SJSA1 (cell line): Measurements from ENCODE around the gene ITGB1BP1. TPM values are rescaled to one million over a fixed set of nuclear protein-coding genes. Genes with fewer than 3 reads are reported as not detected.

Experiments
- DNase-seq, 2 experiments: peaks; one replicate each; pipeline ENCODE4 v3.0.0-alpha.2; 2015 to 2020; ENCODE audit warnings: low spot score in 2 of 2, low read depth in 1 of 2
- H3K27ac ChIP-seq: fragments of 250-450 bp; sonication (Bioruptor Pico); 2 replicates; pipeline ENCODE4 v1.5.1; 2020; ENCODE audit warnings: mild to moderate bottlenecking, moderate library complexity
- H3K27me3 ChIP-seq: fragments of 250-450 bp; sonication (Bioruptor Pico); replicated peaks from 2 replicates; pipeline ENCODE4 v1.5.1; 2020; ENCODE audit warnings: mild to moderate bottlenecking, moderate library complexity
- H3K36me3 ChIP-seq: fragments of 250-450 bp; sonication (Bioruptor Pico); 2 replicates; pipeline ENCODE4 v1.5.1; 2020; ENCODE audit warnings: mild to moderate bottlenecking
- H3K4me1 ChIP-seq: fragments of 250-450 bp; sonication (Bioruptor Pico); replicated peaks from 2 replicates; pipeline ENCODE4 v1.6.1; 2021; ENCODE audit warnings: mild to moderate bottlenecking
- H3K4me3 ChIP-seq: fragments of 250-450 bp; sonication (Bioruptor Pico); 2 replicates; pipeline ENCODE4 v1.5.1; 2020; ENCODE audit warnings: mild to moderate bottlenecking
- H3K9me3 ChIP-seq: fragments of 250-450 bp; sonication (Bioruptor Pico); replicated peaks from 2 replicates; pipeline ENCODE4 v1.5.1; 2020; ENCODE audit warnings: mild to moderate bottlenecking
- total RNA-seq: library from RNA; depleted of rRNA; stranded (reverse); fragments of >200 nt; shearing (Covaris generic); gene quantifications from 2 replicates; pipeline ENCODE4 v1.2.3, GENCODE V29; 2014

ITGB1BP1 gene
- total RNA-seq, 1 experiment from 2014 or later = 64.4 TPM

DNA sequence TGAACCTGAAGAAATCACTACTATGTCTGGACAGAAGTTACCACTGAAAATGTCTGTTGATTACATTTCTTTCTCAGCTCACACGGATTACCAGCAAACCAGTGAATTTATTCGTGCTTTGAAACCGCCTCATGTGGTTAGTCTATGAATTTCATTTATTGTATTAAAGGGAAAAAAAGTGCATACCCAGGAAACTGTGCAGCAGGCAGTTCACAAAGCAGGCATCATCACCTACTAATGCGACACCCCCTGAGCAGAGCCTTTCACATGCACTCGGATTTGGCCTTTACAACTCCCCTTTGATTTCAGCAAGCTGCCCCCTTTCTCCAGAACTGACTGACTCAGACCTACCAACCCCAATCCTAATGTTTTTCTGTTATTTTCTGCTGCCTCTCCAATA, 20.2 kb upstream of the ITGB1BP1 start:
- no peak for DNase-seq
- Histone ChIP-seq H3K4me1 (peaks cover 25% of the 10 kb centered on the region), H3K36me3 (peaks cover 71% of the 10 kb centered on the region), H3K27me3 (no peaks in the 10 kb centered on the region), H3K27ac (no peak overlapping the region), H3K4me3 (no peak overlapping the region), H3K9me3 (no peaks in the 10 kb centered on the region)

DNA sequence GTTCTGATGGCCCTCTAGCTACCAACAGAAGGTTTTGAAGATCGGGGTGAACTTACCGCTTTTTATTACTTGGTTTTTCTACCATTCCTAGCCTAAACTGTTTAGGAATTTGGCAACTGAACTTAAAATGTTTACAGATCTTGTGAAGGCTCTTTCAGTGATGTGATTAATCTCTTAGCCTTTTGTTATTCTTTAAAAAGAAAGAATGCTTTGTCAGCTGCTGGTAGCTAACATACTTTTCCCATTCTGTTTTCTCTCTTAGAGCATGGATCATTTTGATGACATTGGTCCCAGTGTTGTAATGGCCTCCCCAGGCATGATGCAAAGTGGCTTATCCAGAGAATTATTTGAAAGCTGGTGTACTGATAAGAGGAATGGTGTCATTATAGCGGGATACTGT, 18.2 kb upstream of the ITGB1BP1 start:
- Histone ChIP-seq H3K9me3 (no peaks in the 10 kb centered on the region), H3K4me3 (no peak overlapping the region), H3K27ac (no peak overlapping the region), H3K4me1 (peaks cover 25% of the 10 kb centered on the region), H3K36me3 (peaks cover 67% of the 10 kb centered on the region), H3K27me3 (no peaks in the 10 kb centered on the region)
- peak in 1 of 2 experiments; percentile 40 for DNase-seq

DNA sequence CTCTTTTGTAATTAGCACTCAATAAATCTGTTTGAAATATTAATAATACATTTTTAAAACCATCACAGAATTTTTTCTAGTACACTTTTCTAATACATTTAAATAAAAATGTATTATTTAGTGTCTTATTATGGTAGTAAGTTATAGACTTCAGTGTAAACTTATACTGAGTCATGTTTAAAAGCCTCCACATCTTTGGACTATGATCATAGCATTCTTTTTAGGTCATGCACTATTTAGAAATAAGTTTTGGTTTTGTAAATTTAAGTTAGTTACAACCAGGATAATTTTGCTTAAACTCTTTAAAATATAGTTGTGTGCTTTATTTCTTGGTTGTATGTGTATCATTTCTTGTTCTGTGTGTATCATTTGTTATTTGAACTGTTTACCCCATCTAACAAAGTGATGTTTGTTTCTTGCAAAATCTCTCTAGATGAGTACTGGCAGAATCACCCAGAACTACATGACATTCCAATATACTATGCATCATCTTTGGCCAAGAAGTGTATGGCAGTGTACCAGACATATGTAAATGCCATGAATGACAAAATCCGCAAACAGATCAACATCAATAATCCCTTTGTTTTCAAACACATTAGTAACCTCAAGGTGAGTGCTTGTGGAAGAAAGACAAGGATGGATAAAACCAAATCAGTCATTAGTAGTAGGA, 16.9 kb upstream of the ITGB1BP1 start:
- no peak overlapping the region for H3K4me3 ChIP-seq
- no peaks in the 10 kb centered on the region for H3K9me3 ChIP-seq
- H3K36me3 ChIP-seq = peaks cover 64% of the 10 kb centered on the region
- peak in 1 of 2 experiments; percentile 9 for DNase-seq
- H3K27me3 ChIP-seq = no peaks in the 10 kb centered on the region
- no peak overlapping the region; the same call in 1 of the 2 replicates for H3K27ac ChIP-seq
- H3K4me1 ChIP-seq = peaks cover 25% of the 10 kb centered on the region

DNA sequence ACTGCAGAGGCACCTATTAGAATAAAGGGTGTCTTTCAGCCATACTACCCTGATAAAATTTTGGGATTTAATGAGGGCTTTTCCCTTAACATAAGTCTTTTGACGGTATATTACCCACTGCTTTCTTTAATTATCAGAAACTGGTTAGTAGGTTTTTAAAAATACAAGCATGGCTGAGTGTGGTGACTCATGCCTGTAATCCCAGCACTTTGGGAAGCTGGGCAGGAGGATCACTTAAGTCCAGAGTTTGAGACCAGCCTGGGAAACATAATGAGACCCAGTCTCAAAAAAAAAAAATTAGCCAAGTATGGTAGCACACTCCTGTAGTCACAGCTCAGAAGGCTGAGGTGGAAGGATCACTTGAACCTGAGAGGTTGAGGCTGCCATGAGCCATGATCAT, 16.2 kb upstream of the ITGB1BP1 start:
- Histone ChIP-seq H3K36me3 (peaks cover 62% of the 10 kb centered on the region), H3K27me3 (no peaks in the 10 kb centered on the region), H3K4me1 (peaks cover 25% of the 10 kb centered on the region), H3K4me3 (no peak overlapping the region), H3K27ac (no peak overlapping the region), H3K9me3 (no peaks in the 10 kb centered on the region)
- DNase-seq = peak in 1 of 2 experiments; percentile 18

DNA sequence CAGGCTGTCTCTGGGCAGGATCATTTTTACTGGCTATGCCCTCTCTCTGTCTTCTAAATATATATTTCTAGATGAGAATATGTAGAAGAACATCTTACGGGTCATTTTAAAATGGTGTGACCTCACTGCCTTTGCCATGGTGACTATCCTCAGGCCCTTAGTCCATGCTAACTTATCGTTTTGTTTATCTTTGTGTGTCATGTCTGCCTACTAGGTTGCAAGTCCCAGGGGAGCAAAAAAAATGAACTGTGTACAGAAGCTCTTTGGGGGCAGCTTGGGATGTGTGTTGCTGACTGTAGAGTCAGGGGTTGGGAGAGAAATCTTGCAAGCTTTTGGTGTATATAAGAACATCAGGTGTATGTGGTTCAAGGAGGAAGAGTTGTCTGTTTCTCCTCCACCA, 11.2 kb upstream of the ITGB1BP1 start:
- Histone ChIP-seq H3K4me1 (peaks cover 23% of the 10 kb centered on the region), H3K27me3 (no peaks in the 10 kb centered on the region), H3K36me3 (peaks cover 67% of the 10 kb centered on the region), H3K9me3 (no peaks in the 10 kb centered on the region), H3K4me3 (no peak overlapping the region), H3K27ac (no peak overlapping the region)
- DNase-seq = peak in 1 of 2 experiments; percentile 7

DNA sequence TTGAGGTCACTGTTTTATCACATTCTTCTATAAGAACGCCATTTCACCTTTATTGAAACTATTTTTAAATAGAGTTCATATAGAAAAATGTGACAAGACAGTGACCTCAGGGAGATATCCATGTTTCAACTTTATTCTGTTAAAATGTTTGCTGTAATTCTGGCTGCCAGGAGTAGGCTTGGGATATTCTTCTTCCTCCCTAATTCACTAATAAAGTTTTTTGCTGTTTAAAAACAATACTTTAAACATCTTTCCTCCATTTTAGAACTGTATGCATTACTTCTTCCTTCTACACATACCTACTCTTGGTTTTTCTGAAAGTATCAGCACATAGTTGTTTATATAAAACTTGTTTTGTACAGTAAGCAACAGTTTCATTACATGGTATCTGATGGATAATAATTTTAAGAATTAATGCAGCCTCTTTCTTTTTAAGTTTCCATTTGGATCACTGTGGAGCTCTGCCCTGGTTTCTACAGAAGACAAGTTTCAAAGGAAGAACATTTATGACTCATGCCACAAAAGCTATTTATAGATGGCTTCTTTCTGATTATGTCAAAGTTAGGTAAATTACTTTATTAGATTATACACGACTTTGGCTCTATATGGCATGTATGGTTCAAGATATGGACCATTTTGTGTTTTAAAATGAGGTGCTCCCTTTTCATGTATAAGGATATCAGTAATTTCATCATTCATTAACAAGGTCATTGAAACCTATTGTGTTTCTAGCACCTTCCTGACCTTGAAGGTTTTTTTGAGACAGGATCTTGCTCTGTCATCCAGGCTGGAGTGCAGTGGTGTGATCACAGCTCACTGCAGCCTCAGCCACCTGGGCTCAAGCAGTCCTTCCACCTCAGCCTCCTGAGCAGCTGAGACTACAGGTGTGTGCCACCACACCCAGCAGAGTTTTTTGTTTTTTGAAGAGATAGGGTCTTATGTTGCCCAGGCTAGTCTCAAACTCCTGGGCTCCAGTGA, 7.3 kb upstream of the ITGB1BP1 start:
- Histone ChIP-seq H3K9me3 (no peaks in the 10 kb centered on the region), H3K4me3 (no peak overlapping the region), H3K27me3 (no peaks in the 10 kb centered on the region), H3K27ac (no peak overlapping the region), H3K4me1 (peaks cover 23% of the 10 kb centered on the region), H3K36me3 (peaks cover 50% of the 10 kb centered on the region)
- DNase-seq = peak in 1 of 2 experiments; percentile 20

DNA sequence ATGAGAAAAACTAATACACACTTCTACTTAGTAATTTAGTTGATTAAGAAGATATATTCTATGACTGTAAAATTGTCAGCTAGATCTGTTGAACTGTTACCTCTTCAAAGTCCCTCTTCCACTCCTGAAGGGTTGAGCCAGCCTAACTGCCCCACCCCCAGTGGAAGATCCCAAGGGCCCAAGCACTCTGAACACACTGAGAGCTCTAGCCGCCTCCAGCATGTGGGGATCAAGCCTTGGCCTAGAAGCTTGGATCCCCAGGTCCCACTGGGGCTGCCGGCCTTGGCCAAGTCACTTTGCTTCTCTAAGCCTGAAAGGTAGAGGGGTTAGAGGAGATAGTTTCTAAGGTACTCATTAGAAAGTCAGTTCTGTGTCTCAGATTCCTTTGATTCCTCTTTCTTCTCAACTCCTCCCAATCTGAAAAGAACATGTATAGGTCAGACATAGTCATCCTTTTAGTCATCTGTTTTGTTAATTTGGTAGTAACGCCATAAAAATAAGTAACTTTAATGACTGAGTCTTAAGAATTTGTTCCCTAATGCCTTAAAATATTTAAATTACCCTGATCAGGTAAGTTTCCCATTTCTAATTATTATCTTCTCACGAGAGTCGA, 5.7 kb upstream of the ITGB1BP1 start:
- Histone ChIP-seq H3K27ac (no peak overlapping the region), H3K4me1 (peaks cover 31% of the 10 kb centered on the region), H3K9me3 (no peaks in the 10 kb centered on the region), H3K36me3 (peaks cover 45% of the 10 kb centered on the region), H3K27me3 (no peaks in the 10 kb centered on the region), H3K4me3 (no peak overlapping the region)
- no peak for DNase-seq

DNA sequence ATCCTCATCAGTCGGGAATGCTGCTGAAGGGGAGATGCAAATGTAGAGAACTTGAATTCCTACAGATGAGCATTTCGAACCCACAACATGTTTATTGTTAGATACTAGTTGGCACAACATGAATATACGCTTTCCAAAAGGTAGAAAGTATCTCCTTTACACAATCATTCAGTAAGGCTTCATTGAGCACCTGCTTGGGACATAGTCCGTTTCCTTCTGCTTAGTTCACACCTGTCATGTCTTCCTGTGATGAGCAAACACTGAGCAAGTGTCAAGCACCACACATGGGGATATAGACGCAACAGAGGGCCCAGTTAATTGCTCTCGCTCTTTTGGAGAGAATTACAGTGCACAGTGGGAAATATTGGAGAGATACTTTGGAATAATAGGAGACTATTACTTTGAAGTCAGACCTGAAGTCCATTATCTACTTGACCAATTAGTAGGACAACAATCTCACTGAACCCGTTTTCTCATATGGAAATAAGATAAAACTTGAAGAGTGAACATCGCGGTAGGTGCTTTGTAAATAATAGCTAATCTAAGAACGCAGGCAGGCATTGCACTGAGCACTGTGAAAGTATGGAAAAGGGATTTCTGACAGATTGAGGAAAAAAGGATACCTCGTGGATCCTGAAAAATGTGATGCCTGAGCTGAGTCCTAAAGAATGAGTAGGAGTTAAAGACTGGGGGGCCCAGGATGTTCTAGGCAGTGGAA, 1.3 kb upstream of the ITGB1BP1 start:
- no peak for DNase-seq
- no peaks in the 10 kb centered on the region for H3K27me3 ChIP-seq
- H3K9me3 ChIP-seq = no peaks in the 10 kb centered on the region
- no peak overlapping the region for H3K27ac ChIP-seq
- peaks cover 20% of the 10 kb centered on the region for H3K36me3 ChIP-seq
- peak overlapping the region; percentile 83 for H3K4me3 ChIP-seq
- H3K4me1 ChIP-seq = peaks cover 15% of the 10 kb centered on the region

DNA sequence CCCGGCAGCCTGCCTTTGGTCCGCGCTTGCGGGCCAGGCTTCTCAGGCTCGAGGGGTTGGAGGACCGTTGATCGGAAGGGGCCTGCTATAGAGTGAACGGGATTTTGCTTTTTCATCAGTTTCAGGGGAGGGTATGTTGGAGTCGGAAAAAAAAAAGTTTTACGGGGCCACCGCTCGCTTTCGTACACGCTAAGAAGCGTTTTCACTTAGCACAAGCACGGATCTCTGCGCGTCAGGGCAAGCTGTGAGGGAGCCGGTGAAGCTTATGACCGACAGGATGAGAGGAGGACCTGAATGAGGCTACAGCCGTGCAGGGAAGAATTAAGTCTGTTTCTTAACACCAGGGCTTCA, 569 bp upstream of the ITGB1BP1 start:
- DNase-seq = no peak
- peaks cover 14% of the 10 kb centered on the region for H3K36me3 ChIP-seq
- no peaks in the 10 kb centered on the region for H3K9me3 ChIP-seq
- H3K4me3 ChIP-seq = peak overlapping the region; percentile 83
- H3K27me3 ChIP-seq = no peaks in the 10 kb centered on the region
- H3K27ac ChIP-seq = peak overlapping the region; percentile 64
- H3K4me1 ChIP-seq = peaks cover 15% of the 10 kb centered on the region

DNA sequence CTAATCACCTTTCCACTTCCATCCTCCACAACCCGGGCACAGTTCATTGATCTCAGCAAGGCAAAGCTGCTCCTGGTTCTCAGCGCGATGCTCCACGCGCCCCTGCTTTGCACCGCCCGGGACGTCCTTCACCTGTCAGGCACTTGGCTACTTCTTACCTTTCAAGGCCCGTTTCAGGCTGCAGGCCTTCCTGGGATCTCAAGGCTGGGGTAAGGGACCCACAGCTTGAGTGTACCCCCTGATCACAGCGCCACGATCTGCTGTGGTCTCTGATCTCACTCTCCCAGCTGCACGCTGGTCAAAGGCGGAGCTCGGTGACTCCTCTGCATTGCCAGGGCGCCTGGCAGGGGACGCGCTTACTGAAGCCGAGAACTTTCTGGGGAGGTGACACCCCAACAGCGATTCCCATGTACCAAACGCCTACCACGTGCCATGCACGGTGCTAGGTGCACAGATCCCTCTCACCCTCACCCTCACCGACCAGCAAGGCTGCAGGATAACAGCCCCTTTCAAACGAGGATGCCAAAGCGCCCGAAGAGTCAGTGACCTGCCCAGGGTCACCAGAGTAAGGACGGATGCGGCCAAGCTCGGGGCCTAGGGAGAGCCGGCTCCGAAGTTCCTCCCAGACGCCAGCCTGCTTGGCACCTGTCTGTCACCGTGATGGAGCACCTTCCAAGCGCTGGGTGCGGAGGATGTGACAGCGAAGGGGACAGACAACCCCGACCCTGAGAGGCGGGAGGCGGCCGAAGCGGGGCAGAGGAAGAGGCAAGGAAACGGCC, 818 bp downstream of the ITGB1BP1 start:
- peaks cover 23% of the 10 kb centered on the region for H3K36me3 ChIP-seq
- H3K27me3 ChIP-seq = no peaks in the 10 kb centered on the region
- H3K4me3 ChIP-seq = peak overlapping the region; percentile 83
- peak overlapping the region; percentile 64 for H3K27ac ChIP-seq
- H3K4me1 ChIP-seq = peaks cover 15% of the 10 kb centered on the region
- no peaks in the 10 kb centered on the region for H3K9me3 ChIP-seq
- peak in 1 of 2 experiments; percentile 42 for DNase-seq

DNA sequence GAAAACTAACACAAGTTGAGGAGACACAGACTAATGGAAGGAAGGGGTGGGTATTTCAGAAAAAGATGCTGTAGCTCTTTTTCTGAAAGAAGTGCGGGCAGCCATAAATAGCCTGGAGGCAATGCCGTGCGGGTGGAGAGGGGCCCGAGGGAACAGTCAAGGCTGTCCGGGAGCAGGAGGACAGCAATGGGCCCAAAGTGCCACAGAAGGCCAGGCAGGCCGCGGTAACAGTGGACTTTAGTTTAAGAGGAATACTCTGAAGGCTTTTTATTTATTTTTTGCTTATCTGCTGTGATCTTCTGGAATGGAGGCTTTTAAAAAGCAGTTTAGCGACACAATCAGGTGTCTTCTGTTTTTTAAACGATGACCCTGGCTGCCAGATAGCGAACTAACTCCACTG, 2.8 kb downstream of the ITGB1BP1 start:
- Histone ChIP-seq H3K27ac (no peak overlapping the region), H3K9me3 (no peaks in the 10 kb centered on the region), H3K4me1 (peaks cover 15% of the 10 kb centered on the region), H3K27me3 (no peaks in the 10 kb centered on the region), H3K36me3 (peaks cover 41% of the 10 kb centered on the region), H3K4me3 (no peak overlapping the region)
- DNase-seq = no peak

DNA sequence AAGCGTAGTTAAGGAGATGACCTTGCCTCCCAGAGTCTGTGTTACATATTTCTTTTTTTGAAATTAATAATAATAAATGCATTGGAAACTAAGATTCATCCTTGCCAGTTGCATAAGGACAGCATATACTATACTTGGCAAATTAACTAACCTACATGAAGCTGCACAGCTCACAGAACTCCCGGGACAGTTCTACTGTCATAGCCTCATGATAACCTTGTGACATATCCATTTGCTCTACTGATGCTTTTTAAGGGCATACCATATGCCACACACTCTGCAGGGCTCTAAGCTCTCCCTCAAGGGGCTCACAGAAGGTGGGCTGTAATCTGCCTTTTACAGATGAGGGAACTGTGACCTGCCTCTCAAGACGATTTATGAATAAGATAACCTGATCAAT, 3.8 kb downstream of the ITGB1BP1 start:
- no peak for DNase-seq
- peaks cover 43% of the 10 kb centered on the region for H3K36me3 ChIP-seq
- H3K27ac ChIP-seq = no peak overlapping the region
- H3K4me3 ChIP-seq = no peak overlapping the region
- H3K4me1 ChIP-seq = peaks cover 12% of the 10 kb centered on the region
- H3K27me3 ChIP-seq = no peaks in the 10 kb centered on the region
- no peaks in the 10 kb centered on the region for H3K9me3 ChIP-seq

DNA sequence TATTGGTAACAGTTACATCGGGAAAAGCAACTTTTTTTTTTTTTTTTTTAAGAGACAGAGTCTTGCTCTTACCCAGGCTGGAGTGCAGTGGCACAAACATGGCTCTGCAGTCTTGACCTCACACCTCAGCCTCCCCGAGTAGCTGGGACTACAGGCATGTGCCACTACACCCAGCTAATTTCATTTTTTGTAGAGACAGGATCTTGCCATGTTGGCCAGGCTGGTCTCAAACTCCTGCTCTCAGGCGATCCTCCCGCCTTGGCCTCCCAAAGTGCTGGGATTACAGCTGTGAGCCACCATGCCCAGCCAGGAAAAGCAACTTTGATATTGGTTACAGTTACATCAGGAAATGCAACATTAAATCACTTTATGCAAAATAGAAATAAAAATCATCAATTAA, 4.6 kb downstream of the ITGB1BP1 start:
- no peak for DNase-seq
- Histone ChIP-seq H3K27ac (no peak overlapping the region), H3K9me3 (no peaks in the 10 kb centered on the region), H3K27me3 (no peaks in the 10 kb centered on the region), H3K4me1 (peaks cover 7% of the 10 kb centered on the region), H3K36me3 (peaks cover 51% of the 10 kb centered on the region), H3K4me3 (no peak overlapping the region)
